MG63 (cell line): Measurements from ENCODE around the gene CDC42SE2. TPM values are rescaled to one million over a fixed set of nuclear protein-coding genes. Genes with fewer than 3 reads are reported as not detected.
A peak's percentile ranks its signal among the peaks of the same experiment; 100 is the strongest.

Experiments used
- DNase-seq: peaks from one replicate; pipeline ENCODE4 v3.0.0-alpha.2; 2020
- H3K27me3 ChIP-seq: fragments of 250-450 bp; sonication (Bioruptor Pico); 2 replicates; pipeline ENCODE4 v1.5.1; 2020; ENCODE audit warnings: mild to moderate bottlenecking, moderate library complexity
- H3K36me3 ChIP-seq: fragments of 250-450 bp; sonication (Bioruptor Pico); 2 replicates; pipeline ENCODE4 v1.5.1; 2020; ENCODE audit warnings: mild to moderate bottlenecking, moderate library complexity
- H3K4me3 ChIP-seq: fragments of 250-450 bp; sonication (Bioruptor Pico); 2 replicates; pipeline ENCODE4 v1.5.1; 2020; ENCODE audit warnings: mild to moderate bottlenecking, moderate library complexity
- H3K9me3 ChIP-seq: fragments of 250-450 bp; sonication (Bioruptor Pico); 2 replicates; pipeline ENCODE4 v1.5.1; 2020; ENCODE audit warnings: mild to moderate bottlenecking, moderate library complexity
- total RNA-seq: library from RNA; depleted of rRNA; stranded (reverse); fragments of >200 nt; shearing (Covaris generic); gene quantifications from 2 replicates; pipeline ENCODE4 v1.2.3, GENCODE V29; 2014; ENCODE audit warnings: low replicate concordance; rRNA removed

The CDC42SE2 gene
- total RNA-seq, 1 experiment from 2014 or later: 23.6 TPM

DNA sequence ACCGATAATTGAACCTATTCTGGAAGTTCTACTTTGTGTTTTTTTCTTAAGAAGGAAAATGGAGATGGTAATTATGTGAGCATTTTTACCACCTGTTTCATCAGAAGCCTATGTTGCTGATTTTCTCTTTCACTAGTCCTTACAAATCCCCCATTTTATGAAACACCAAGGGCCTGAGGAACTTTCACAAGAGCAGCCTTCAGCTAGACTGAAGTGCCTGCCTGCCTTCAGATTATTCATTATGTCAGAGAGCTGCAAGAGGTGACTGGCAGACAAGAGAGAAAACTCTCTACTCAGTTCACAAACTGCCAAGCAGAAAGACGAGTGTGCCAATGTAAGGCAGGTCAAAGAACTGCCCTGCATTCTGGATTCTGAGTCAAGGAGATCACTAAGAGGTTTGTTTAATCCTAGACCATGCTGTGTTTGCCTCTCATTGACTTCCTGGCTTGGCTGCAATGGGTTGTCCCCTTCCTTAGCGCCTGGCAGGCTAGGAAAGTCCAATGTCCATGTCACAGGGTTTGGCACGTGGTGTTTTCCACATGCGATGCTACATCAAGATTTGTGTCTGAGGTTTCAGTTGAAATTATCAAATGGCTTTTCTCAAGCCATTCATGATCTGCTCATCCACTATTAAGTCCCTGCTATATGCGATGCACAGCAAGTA, 143.3 kb downstream of the CDC42SE2 start:
- no peak overlapping the region for H3K4me3 ChIP-seq
- DNase-seq: no peak
- no peaks in the 10 kb centered on the region for H3K27me3 ChIP-seq
- H3K9me3 ChIP-seq: peaks cover 6% of the 10 kb centered on the region; the same call in 1 of the 2 replicates
- H3K36me3 ChIP-seq: peaks cover 39% of the 10 kb centered on the region

- Histone ChIP-seq H3K27me3 (no peaks in the 10 kb centered on the region), H3K9me3 (no peaks in the 10 kb centered on the region; the same call in 1 of the 2 replicates), H3K36me3 (peaks cover 30% of the 10 kb centered on the region), H3K4me3 (no peak overlapping the region)
- DNase-seq: no peak
Observed at GRCh38 chr5:131413605-131414559, 150.0 kb downstream of the CDC42SE2 start.

DNA sequence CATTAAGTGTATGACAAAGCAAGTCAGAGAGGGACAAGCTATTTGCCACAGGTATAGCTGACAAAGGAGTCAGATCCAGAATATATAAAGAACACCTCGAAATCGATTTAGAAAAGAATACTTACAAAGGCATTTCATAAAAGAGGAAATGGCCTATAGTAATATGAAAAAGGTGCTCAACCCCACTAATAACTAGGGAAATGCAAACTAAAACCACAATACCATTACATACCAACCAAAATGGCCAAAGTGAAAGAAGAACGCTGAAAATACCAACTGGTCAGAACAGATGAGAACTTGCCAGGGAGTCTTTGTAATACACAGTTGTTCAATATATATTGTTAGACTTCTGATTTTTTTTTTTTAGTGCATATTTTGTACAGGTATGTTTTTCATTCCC, 152.9 kb downstream of the CDC42SE2 start:
- DNase-seq: no peak
- no peak overlapping the region for H3K4me3 ChIP-seq
- peaks cover 21% of the 10 kb centered on the region; the same call in 1 of the 2 replicates for H3K36me3 ChIP-seq
- no peaks in the 10 kb centered on the region for H3K9me3 ChIP-seq
- H3K27me3 ChIP-seq: no peaks in the 10 kb centered on the region

GRCh38 chr5:131417240-131417869, 153.5 kb downstream of the CDC42SE2 start:
- Histone ChIP-seq H3K27me3 (no peaks in the 10 kb centered on the region), H3K9me3 (no peaks in the 10 kb centered on the region), H3K4me3 (no peak overlapping the region)

DNA sequence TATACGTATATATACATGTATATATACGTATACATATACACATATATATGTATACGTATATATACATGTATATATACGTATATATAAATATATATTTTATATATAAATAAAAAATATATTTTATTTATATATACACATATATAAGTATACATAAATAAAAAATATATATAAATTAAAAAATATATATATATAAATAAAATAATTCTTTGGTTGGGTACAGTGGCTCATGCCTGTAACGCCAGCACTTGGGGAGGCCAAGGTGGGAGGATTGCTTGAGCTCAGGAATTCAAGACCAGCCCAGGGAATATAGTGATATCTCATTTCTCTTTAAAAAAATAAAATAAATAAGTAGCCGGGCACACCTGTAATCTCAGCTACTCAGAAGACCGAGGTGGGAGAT, 155.0 kb downstream of the CDC42SE2 start:
- H3K36me3 ChIP-seq: peaks cover 26% of the 10 kb centered on the region
- no peak overlapping the region for H3K4me3 ChIP-seq
- H3K27me3 ChIP-seq: no peaks in the 10 kb centered on the region
- no peak for DNase-seq
- H3K9me3 ChIP-seq: no peaks in the 10 kb centered on the region

More at GRCh38 chr5:131417240-131417869, 153.5 kb downstream of the CDC42SE2 start:
- H3K36me3 ChIP-seq: peaks cover 27% of the 10 kb centered on the region
- peak; percentile 56 for DNase-seq

DNA sequence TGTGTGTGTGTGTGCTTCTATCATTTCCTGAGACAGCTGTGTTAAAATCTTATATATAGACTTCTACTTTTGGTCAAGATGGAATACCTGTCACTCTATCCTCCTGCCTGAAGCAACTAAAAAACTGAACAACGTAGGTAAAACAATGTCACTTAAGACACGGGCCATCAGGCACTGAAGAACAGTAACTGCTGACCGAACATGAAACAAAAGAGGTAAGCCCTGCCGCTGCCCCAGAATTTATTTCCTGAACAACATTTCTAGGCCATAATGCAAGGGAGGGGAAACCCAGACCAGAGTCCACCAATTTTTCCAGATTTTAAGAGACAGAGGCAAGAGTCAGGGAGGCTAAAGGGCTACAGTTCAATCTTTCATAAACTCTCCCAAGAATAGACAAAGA, 156.0 kb downstream of the CDC42SE2 start:
- H3K27me3 ChIP-seq: no peaks in the 10 kb centered on the region
- no peaks in the 10 kb centered on the region for H3K9me3 ChIP-seq
- H3K36me3 ChIP-seq: peaks cover 17% of the 10 kb centered on the region
- DNase-seq: no peak
- no peak overlapping the region for H3K4me3 ChIP-seq

- H3K4me3 ChIP-seq: no peak overlapping the region
- H3K9me3 ChIP-seq: no peaks in the 10 kb centered on the region
- H3K27me3 ChIP-seq: no peaks in the 10 kb centered on the region
- peaks cover 22% of the 10 kb centered on the region for H3K36me3 ChIP-seq
- no peak for DNase-seq
Observed at GRCh38 chr5:131423056-131423455, 159.2 kb downstream of the CDC42SE2 start.

DNA sequence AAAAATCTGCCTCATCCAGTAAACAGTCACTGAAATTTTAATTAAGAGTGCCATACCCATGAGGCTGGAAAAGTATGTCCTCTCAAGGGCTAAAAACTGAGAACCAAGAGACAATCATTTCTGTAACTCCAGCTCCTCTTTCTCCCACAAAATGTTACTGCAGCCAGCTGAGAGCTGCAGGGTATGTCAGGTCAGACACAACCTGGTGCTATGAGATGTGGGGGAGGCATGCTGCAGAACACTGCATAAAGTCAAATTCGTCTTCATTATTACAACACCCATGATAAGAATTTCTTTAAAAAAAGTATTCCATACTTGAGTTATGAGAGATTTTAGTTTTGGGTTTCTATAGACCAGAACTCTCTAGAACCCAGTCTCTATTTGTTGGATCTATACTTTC, 162.2 kb downstream of the CDC42SE2 start:
- H3K36me3 ChIP-seq: peaks cover 45% of the 10 kb centered on the region

GRCh38 chr5:131430794-131431193, 166.9 kb downstream of the CDC42SE2 start:
- Histone ChIP-seq H3K4me3 (no peak overlapping the region), H3K9me3 (no peaks in the 10 kb centered on the region), H3K36me3 (peaks cover 54% of the 10 kb centered on the region), H3K27me3 (no peaks in the 10 kb centered on the region)
- DNase-seq: peak; percentile 17

More for the DNA sequence above, 162.2 kb downstream of the CDC42SE2 start:
- DNase-seq: no peak
- H3K9me3 ChIP-seq: no peaks in the 10 kb centered on the region
- H3K4me3 ChIP-seq: no peak overlapping the region
- H3K27me3 ChIP-seq: no peaks in the 10 kb centered on the region

GRCh38 chr5:131431794-131432193, 167.9 kb downstream of the CDC42SE2 start:
- H3K27me3 ChIP-seq: no peaks in the 10 kb centered on the region
- H3K4me3 ChIP-seq: no peak overlapping the region
- H3K9me3 ChIP-seq: no peaks in the 10 kb centered on the region
- H3K36me3 ChIP-seq: peaks cover 59% of the 10 kb centered on the region
- DNase-seq: no peak

GRCh38 chr5:131433109-131433508, 169.3 kb downstream of the CDC42SE2 start:
- H3K27me3 ChIP-seq: no peaks in the 10 kb centered on the region
- H3K9me3 ChIP-seq: no peaks in the 10 kb centered on the region
- H3K36me3 ChIP-seq: peaks cover 68% of the 10 kb centered on the region
- no peak for DNase-seq
- H3K4me3 ChIP-seq: no peak overlapping the region

GRCh38 chr5:131436081-131436480, 172.2 kb downstream of the CDC42SE2 start:
- Histone ChIP-seq H3K27me3 (no peaks in the 10 kb centered on the region), H3K36me3 (peaks cover 64% of the 10 kb centered on the region), H3K9me3 (no peaks in the 10 kb centered on the region), H3K4me3 (no peak overlapping the region)
- no peak for DNase-seq

DNA sequence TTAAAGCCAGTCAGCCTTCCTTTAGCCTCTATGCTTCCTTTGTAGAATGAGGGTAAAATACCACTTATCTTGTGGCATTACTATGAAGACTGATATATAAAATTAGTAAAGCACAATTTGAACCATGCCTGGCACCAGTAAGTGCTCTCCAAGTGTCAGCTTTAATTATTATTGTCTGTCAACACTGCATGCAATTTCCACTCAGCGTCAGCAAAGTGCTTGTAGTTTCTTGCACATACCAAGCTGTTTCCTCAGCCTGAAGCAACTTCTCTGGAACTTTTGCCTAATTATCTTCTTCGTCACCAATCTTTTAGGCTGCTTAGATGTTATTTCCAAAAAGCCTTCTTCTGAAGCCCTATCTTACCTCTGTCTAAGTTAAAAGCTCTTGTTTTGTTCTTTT, 177.3 kb downstream of the CDC42SE2 start:
- peaks cover 63% of the 10 kb centered on the region for H3K36me3 ChIP-seq
- no peaks in the 10 kb centered on the region for H3K27me3 ChIP-seq
- H3K9me3 ChIP-seq: no peaks in the 10 kb centered on the region
- H3K4me3 ChIP-seq: no peak overlapping the region
- DNase-seq: no peak

Other genes starting within 250 kb of the CDC42SE2 start
- 515 and 863 TPM in 2 replicates for gene HINT1, start 98.8 kb upstream of the CDC42SE2 start, total RNA-seq
- gene LYRM7, start 93.1 kb upstream of the CDC42SE2 start, total RNA-seq: 4.6 and 6.2 TPM in 2 replicates